Measurements from ENCODE around the gene SH3GLB2.

DNA sequence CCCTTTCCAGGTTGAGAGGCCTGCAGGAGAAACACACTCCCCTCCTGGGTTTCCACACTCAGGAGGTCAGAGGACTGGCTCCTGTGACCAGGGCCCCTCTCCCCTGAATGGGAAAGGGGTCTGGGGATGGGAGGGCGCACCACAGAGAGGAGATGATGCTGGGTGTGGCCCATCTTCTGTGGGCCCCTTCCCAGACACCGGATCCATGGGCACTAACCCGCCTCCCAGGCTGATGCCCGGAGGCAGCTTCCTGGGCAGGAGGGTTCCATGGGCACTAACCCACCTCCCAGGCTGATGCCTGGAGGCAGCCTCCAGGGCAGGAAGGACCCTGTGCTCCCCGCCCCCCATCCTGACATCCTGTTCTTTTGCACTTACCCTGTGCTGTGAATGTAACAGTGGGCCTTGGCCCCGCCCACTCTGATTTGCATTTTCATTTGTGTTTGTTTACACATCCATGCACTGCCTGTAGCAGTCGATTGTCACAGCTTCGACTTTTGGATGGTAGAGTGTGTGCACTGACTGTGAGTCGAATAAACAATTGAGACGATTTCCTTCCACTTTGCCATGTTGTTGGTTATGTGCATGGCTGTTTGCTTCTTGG is 43.5 kb upstream of the SH3GLB2 start:
- TF ChIP-seq POLR2AphosphoS5 (IDR thresholded peaks at IDR 0.05; ENCODE audit: low read length): no peak
- no peak for TF ChIP-seq EED (IDR thresholded peaks at IDR 0.05; ENCODE audit: low read depth)
- TF ChIP-seq, protein P1, sequence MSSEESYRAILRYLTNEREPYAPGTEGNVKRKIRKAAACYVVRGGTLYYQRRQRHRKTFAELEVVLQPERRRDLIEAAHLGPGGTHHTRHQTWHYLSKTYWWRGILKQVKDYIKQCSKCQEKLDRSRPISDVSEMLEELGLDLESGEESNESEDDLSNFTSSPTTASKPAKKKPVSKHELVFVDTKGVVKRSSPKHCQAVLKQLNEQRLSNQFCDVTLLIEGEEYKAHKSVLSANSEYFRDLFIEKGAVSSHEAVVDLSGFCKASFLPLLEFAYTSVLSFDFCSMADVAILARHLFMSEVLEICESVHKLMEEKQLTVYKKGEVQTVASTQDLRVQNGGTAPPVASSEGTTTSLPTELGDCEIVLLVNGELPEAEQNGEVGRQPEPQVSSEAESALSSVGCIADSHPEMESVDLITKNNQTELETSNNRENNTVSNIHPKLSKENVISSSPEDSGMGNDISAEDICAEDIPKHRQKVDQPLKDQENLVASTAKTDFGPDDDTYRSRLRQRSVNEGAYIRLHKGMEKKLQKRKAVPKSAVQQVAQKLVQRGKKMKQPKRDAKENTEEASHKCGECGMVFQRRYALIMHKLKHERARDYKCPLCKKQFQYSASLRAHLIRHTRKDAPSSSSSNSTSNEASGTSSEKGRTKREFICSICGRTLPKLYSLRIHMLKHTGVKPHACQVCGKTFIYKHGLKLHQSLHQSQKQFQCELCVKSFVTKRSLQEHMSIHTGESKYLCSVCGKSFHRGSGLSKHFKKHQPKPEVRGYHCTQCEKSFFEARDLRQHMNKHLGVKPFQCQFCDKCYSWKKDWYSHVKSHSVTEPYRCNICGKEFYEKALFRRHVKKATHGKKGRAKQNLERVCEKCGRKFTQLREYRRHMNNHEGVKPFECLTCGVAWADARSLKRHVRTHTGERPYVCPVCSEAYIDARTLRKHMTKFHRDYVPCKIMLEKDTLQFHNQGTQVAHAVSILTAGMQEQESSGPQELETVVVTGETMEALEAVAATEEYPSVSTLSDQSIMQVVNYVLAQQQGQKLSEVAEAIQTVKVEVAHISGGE (CRISPR knock-in tag; IDR thresholded peaks at IDR 0.05): no peak
- no peak for TF ChIP-seq SMC3 (IDR thresholded peaks at IDR 0.05; ENCODE audit: borderline replicate concordance, low read length)
- no peak for TF ChIP-seq SUZ12 (IDR thresholded peaks at IDR 0.05; ENCODE audit: unreplicated experiment)
- no peak for TF ChIP-seq EZH2 (IDR thresholded peaks at IDR 0.05; ENCODE audit: borderline replicate concordance, control insufficient read depth, low read depth, low read length)
